Activated T-helper 1 cell treated with Interleukin-2 at 50 U/mL for 16 hours (primary cell): ENCODE data around the gene CATSPER1.

ENCODE experiments used
- DNase-seq: peaks from one replicate; pipeline ENCODE4 v3.0.0-alpha.2; 2020; ENCODE audit warnings: low read depth

CATSPER1 gene

DNA sequence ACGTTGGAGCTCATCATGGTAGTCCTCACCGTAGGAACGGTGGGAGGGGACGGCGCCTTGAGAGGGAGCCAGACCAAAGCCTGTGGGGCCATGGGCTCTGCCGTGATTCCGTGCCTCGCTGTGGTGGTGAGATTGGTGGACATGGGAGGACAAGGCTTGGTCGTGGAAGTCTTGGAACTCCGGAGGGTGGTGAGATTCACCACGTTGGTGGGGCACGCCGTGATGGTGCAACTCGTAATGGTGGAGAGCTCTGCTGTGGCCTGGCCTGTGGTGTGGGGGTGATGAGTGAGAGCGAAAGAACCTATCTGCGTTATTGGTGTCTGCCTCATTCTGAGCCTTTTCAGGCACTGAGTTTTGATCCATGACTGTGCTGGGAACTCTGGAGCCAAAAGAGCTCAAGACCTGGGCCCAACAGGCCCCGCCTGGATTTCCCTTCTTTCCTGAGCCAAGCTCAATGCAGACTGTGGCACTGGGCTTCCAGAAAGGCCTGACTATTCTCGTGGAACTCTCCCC lies at the start of gene CATSPER1:
CATSPER1 (minus strand) TSS at position 463 of the 513 bp plus-strand sequence; CDS start at position 363, 100 bp downstream.
- DNase-seq: no peak

DNA sequence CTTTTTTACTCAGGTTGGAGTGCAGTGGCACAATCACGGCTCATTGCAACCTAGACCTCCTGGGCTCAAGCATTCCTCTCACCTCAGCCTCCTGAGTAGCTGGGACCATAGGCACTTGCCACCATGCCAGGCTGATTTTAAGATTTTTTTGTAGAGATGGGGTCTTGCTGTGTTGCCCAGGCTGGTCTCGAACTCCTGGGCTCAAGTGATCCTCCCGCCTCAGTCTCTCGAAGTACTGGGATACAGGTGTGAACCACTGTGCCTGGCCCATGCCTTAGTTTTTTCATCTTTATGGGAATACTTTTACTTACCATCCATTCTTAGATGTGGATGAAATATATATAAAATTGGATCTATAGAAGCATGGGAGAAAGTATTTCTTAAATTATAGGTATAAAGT lies 49.0 kb upstream of the CATSPER1 start:
- no peak for DNase-seq

DNA sequence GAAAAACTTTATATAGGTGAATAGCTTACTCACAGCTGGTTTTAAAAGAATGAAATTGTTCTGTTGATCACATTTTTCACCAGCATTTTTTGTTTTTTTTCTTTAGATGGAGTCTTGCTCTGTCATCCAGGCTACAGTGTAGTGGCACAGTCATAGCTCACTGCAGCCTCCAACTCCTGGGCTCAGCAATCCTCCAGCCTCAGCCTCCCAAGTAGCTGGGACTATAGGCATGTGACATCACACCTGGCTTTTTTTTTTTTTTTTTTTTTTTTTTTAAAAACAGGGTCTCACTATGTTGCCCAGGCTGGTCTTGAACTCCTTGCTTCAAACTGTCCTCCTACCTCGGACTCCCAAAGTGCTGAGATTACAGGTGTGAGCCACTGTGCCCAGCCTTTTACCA lies 47.4 kb upstream of the CATSPER1 start:
- DNase-seq: no peak

DNA sequence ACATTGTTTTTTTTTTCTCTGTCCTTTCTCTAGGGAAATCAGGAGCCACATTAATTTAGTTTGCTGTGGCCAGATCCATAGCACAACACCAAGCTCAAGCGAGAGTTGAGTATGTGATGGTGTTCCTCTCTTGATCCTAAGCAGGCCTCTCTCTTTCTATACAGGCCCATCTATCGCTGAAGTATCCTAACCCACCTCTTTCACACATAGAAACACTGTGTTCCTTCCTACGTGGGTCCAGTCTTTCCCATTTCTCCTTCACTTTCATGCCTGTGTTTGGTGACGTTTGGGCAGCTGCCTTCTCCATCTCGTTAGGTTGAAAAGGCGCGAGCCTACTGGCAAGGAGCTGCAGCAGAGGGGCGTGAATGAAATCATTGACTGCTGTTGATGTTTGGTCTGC lies 46.2 kb upstream of the CATSPER1 start:
- DNase-seq: no peak

DNA sequence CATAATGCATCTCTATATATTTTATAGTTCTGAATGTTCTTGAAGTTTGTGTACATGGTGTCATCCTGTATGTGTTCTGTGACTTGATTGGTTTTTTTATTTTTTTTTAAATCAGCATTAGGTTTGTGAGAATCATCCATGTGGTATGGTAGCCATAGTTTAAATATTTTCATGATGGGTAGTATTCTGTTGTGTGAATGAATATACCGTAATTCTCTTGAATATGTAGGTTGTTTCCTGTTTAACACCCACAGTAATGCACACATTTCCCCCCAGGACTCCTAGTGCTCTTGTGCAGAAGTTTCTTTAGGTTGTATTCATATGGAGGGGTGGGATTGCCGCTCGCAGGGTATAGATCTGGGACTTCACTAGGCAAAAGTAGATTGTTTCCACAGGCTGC lies 45.8 kb upstream of the CATSPER1 start:
- no peak for DNase-seq

DNA sequence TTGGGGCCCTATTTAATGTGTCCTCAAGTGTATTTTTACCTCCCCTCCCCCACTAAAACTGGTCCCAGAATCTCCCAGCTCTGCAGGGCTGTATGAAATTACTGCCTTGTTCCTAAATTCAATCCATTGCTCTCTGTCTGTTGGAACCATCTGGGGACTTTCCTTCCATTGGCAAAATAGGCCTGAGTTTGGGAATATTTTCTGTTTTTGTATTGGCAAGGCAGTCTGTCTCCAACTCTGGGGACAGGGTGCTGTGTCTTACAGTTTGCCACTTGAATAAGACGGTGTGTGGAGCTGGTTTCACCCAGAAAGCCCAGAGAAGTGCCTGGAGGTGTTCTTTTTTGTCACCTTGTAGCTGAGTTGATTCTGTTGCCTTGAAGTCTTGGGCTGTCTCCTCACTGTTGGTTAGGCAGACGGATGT lies 45.1 kb upstream of the CATSPER1 start:
- no peak for DNase-seq

DNA sequence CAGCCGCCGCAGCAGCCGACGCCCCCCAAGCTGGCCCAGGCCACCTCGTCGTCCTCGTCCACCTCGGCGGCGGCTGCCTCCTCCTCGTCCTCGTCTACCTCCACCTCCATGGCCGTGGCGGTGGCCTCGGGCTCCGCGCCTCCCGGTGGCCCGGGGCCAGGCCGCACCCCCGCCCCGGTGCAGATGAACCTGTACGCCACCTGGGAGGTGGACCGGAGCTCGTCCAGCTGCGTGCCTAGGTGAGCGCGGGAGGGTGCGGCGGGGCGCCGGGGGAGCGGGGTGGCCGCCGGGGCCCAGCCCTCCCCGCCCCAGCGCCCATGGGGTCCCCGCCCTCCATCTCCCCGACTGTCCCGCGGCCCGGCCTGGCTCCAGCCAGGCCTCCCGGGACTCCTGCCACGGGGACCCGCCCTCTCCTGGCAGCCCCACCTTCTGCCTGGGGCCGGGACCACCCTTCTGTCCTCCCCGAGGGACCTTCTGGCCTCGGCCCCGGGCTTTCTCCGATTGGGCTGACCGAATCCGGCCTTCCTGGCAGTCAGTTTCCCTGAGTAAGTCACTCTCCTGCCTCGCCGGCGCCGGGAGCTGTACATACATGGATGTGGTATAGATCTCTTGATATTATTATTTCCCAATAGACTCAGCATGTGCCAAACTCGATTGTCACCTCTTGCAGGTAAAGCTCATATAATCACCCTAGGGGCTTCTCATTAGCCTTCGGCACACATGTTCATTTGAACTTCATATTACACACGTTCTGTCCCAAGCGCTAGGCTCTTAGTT lies 44.5 kb upstream of the CATSPER1 start:
- no peak for DNase-seq

DNA sequence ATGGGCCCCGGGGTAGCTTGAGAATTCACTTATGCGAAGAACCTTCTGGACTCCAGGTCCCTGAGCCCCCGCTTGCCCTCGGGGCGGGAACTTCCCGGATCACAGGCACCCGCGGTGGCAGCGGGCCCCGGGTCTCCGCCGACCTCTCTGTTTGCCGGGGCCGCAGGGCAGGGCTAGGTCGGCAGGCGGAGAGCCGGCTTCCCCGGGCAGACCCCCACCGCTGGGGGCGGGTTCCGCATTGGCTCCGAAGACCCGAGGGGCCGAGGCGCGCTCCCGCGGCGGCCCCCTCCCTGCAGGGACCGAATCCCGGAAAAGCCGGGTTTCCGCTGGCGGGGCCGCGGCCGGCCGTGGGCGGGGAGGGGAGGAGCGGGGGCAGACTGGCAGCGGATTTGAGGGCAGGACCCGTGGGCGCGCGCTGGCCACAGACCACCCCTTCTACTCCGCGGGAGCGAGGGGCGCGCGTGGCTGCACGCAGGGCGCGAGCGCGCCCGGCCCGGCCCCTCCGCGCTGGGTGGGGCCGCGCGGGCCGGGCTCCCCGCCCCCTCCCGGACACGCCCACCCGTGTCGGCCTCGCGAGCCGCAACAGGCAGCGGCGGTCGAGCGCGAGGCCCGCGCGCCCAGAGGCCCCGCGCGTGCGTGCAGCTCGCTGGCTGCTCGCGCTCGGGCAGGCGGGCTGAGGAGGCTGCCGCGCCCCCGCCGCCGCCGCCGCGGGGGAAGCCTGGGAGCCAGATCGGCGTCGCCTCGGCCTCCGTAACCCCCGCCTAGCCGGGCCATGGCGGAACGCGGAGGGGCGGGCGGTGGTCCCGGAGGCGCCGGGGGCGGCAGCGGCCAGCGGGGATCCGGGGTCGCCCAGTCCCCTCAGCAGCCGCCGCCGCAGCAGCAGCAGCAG lies 43.7 kb upstream of the CATSPER1 start, which contains the start of gene PACS1:
PACS1 (plus strand) TSS at position 558 of the 889 bp plus-strand sequence; CDS start at position 773, 215 bp downstream.
- peak; percentile 72 for DNase-seq

DNA sequence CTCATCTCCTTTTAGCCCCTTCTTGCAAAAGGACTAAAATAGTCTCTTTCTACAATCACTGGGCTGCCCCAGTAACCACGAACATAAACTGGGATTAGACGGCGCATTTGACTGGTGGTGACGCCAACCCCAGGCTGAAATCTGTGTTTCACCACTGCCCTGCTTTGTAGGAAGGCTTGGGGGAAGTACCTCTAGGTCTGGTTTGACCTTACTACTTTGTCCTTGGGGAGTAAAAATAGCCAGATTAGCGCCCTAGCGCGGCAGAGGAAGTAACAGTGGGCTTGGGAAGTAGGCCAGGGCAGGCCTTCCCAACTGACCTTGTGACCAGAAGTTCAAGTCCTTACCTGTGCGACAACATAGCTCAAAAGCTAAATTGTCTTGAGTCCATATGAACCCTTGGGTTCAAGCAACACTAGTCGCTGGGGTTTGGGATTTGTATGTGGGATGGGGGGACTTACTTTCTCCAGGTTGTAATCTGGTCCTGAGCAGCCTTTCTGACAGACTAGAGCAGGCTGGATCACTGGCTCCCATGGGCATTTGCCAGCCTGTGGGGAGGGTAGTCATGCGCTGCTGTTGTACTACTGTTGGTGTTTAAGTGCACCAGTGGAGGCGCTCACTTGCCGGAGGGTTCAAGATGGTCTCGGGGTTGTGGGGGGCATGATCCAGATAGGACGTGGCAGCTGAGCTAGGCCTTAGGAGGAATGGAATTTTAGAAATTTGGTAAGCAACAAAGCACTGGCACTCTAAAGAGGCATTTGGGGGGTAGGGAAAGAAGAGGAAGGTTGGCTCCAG lies 42.8 kb upstream of the CATSPER1 start:
- DNase-seq: no peak

DNA sequence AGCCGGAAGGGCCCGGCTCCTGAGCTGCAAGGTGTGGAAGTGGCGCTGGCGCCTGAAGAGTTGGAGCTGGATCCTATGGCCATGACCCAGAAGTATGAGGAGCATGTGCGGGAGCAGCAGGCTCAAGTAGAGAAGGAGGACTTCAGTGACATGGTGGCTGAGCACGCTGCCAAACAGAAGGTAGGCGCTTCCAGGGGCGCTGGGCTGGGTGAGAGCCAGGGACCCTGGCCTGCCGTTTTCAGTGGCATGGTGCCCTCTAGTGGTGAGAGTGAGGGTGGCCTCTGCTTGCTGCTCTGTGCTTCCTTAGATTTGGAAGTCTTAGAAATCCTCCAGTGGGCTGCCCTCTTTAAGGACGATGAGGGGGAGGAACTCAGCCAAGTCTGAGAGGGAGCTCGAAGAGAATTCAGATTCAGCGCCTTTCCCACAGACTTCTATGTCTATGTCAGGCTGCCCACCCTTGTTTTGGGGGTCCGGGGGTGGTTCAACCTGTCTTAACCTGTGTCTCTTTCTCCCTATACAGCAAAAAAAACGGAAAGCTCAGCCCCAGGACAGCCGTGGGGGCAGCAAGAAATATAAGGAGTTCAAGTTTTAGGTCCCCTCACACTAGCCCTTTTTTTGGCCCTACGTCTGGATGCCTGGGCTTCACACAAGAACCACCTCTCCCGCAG lies 42.0 kb upstream of the CATSPER1 start:
- DNase-seq: peak; percentile 61

DNA sequence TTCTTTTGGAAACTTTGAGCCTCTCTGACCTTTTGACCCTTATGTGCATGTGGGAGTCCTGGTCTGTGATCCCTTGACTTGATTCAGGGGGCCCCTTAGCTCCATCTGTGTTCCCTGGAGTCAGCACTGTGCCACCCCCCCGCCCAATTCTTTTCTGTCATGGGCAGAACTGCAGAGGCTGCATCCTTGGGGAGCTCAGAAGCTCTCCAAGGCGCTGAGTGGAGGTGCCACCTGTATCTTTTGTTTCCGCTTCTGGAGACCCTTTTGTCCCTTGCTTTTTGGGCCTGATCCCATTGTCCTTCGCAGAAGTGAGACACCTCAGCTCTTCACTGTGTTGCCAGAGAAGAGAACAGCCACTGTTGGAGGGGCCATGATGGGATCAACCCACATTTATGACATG lies 41.4 kb upstream of the CATSPER1 start:
- no peak for DNase-seq

DNA sequence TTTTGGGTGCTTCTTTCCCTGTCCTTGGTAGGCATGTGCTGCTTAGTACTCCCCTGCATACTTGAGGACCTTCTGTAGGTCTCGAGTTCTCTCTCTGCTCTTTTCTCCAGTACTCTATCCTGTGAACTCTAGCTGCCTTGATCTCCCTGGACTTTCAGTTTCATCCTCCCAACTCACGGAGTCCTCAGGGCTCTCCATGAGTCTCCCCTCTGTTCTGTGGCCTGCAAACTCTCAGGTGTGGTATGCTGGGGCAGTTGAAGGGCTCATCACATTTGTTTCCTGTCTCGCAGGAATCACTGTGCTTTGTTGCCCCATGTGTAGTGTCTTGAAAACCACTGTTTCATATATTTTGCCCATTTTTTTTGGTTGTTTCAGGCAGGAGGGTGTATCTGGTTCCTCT lies 40.5 kb upstream of the CATSPER1 start:
- no peak for DNase-seq

DNA sequence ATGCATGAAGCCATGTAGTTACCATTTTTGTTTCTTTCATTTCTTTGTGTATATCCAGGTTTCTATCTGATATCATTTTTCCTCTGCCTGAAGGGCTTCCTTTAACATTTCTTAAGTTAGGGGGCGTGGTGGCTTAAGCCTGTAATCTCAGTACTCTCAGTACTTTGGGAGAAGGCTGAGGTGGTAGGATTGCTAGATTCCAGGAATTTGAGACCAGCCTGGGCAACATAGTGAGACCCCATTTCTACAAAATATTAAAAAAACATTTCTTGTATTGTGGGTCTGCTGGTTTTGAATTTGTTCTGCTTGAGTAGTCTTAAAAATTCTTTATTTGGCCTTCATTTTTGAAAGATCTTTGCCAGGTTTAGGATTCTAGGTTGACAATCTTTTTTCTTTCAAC lies 38.3 kb upstream of the CATSPER1 start:
- DNase-seq: no peak

DNA sequence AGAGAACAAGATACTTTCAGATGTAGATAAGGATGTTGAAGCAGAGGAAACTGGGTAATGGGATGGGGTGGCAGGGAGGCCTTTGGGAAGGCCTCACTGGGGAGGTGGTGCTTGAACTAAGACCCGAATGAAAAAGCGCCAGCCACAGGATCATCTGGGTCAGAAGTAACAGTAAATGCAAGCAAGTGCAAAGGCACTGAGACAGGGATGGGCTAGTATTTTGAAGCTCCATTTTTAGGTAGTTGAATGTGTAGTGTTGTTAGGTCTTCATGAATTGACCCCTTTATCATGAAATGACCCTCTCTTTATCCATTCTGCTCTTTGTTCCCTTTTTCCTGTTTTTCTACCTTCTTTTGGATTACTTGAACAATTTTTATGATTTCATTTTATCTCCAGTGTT lies 37.6 kb upstream of the CATSPER1 start:
- DNase-seq: no peak

DNA sequence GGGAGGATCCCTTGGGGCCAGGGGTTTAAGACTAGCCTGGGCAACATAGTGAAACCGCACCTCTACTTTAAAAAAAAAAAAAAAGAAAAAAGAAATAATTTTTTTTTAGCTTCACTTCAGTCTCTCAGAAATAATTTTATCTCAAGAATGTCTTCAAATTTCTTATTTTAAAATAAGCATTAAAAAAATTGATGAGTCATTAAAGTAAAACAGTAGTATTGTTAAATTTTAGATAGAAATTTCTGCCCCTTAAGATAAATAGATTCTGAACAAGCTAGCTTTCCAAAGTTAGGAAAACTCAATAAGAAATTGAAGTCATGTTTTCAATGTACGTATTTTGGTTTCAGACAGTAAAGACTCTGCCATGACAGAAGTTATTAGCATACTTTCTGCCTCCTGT lies 36.1 kb upstream of the CATSPER1 start:
- no peak for DNase-seq

DNA sequence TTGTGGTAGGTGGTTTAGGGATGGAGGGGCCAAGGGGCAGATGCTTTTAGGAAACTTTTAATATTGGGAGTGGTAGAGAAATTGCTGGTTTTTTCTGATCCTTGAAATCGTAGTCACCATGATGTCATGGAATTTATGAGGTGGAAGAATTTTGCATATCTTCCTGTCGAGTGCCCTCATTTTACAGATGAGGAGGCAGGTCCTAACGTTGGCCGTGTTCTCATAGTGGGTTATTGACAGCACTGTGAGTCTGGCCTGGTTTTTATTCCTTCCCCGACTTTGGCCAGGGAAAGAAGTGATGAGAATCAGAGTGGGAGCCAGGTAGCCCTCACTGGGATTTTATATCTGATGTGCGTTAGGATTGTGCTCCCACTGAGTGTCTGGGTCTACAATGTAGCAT lies 35.0 kb upstream of the CATSPER1 start:
- DNase-seq: no peak

DNA sequence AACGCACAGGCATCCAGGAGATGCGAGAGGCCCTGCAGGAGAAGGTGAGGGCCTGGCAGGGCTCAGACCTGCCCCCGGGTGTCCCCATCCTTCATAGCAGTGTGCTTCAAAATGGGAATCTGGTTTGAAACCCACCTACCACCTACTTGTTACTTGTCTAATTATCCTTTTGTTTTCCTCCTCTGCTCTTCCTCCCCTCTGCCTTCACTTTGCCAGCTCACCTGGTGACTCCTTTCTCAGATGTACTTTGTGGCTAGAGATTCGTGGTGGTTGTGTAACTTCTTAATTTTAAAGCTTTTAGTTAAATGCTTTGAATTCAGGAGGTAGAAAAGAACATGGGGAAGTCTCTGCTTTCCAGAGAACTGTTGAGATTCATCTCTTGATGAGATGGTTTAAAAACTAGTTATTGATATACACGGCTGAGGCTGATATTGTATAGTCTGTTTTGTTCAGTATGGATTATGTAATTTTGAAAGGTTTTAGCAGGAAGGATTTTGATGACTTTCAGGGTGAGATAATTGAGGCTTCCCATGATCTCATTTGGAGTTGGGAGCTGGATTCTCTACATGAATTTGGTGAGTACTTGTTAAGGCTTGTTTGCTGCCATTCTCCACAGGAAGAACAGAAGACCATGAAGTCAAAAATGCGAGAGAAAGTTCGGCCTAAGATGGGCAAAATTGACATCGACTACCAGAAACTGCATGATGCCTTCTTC lies 33.8 kb upstream of the CATSPER1 start:
- no peak for DNase-seq

DNA sequence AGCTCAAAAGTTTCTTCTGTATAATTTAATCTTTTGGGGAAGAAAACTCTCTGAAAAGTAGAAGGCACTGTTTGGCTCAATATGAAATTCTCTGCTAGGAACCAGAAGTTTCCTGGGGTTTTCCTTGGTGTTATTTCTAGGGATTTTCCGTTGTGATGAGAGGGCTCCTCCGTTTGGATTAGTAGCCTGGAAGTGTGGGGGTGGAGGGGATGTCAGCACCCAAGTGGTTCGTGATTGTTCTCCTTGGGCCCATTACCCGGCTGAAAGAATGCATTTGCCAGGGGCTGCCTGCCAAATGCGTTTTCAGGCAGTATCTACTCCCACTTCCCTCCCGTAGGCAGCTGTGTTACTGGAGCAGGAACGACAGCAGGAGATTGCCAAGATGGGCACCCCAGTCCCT lies 30.2 kb upstream of the CATSPER1 start:
- no peak for DNase-seq

DNA sequence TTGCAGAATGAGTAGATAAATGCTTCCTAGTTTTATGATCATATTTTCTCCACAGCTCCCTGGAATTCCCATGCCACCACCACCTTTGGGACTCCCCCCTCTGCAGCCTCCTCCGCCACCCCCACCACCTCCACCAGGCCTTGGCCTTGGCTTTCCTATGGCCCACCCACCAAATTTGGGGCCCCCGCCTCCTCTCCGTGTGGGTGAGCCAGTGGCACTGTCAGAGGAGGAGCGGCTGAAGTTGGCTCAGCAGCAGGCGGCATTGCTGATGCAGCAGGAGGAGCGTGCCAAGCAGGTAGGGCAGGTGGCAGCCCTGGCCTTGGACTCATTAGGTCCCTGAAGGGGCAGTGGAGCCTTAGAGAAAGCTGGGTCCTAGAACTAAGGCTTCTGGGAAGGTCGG lies 28.7 kb upstream of the CATSPER1 start:
- DNase-seq: no peak

DNA sequence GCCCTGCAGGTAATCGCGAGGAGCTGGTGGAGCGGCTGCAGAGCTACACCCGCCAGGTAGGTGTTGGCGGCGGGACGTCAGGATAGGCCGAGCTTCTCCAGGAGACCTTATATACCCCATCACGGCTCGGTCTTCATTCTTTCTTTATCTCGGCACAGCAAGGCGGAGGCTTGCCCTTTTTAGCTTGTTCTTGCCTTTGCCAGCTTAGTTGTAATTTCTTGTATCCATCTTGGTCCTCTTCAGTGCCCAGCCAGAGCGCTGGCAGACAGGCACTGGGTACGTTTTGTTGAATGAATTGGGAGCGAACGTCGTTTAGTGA lies 26.3 kb upstream of the CATSPER1 start:
- no peak for DNase-seq
